ENCODE measurements around the gene ZBTB49. TPM values are rescaled to one million over a fixed set of nuclear protein-coding genes. Genes with fewer than 3 reads are reported as not detected.

Gene ZBTB49
- total and polyA plus RNA-seq, 2 of the 4 experiments (the other 2 are of a cell fraction), result 3.2 to 4.8 TPM

DNA sequence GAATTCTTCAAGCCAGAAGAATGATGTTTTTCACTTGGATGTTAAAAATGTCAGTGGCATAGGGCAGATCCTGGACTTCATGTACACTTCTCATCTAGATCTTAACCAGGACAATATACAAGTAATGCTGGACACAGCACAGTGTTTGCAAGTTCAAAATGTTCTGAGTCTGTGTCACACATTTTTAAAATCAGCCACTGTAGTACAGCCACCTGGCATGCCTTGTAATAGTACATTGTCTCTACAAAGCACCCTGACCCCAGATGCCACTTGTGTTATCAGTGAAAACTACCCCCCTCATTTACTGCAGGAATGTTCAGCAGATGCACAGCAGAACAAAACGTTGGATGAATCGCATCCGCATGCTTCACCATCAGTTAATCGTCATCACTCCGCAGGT lies 11.9 kb downstream of the ZBTB49 start:
- no CpG with 5 or more reads among the region's 5 CpGs for WGBS, 2 experiments (ENCODE audit: extremely low coverage in 2 of 2, insufficient read length in 1 of 2)
- Histone ChIP-seq H3K9ac (ENCODE audit: low read depth, low read length) (no peak overlapping the region), H3K27me3 (ENCODE audit: control insufficient read depth, insufficient read depth, low read length) (no peaks in the 10 kb centered on the region), H2BK5ac (ENCODE audit: low read depth, low read length, poor library complexity, severe bottlenecking) (no peak overlapping the region), H3K36me3 (ENCODE audit: control insufficient read depth, insufficient read depth, low read length) (peaks cover 21% of the 10 kb centered on the region), H4K8ac (ENCODE audit: low read depth in 2 of 2, low read length in 2 of 2) (no peak overlapping the region), H2BK15ac (ENCODE audit: low read depth, low read length) (no peak overlapping the region), H2AK5ac (ENCODE audit: low read depth, low read length) (no peak overlapping the region), H4K91ac (ENCODE audit: insufficient read depth, low read depth, low read length) (no peak overlapping the region), H4K5ac (ENCODE audit: low read depth, low read length) (no peak overlapping the region), H3K4me3 (ENCODE audit: insufficient read depth, low read depth, low read length) (no peak overlapping the region), H3K27ac (ENCODE audit: insufficient read depth, low read length) (no peak overlapping the region), H3K4me2 (ENCODE audit: low read depth, low read length) (no peak overlapping the region), H3K56ac (ENCODE audit: extremely low read depth, insufficient read depth, low read length) (no peak overlapping the region), H3K14ac (replicated peaks; ENCODE audit: low read depth, low read length) (no peak overlapping the region), H2BK20ac (ENCODE audit: low read depth, low read length) (no peak overlapping the region), H2AK9ac (replicated peaks; ENCODE audit: low read depth, low read length, poor library complexity) (no peak overlapping the region), H3K18ac (ENCODE audit: low read depth, low read length) (no peak overlapping the region), H2BK120ac (ENCODE audit: low read depth, low read length) (no peak overlapping the region), H3K4ac (ENCODE audit: low read depth, low read length) (no peak overlapping the region), H3K79me1 (ENCODE audit: low read depth in 1 of 2, low read length in 2 of 2) (peaks cover 21 to 46% of the 10 kb centered on the region in 2 experiments), H4K20me1 (ENCODE audit: insufficient read depth, low read length) (peaks cover 6% of the 10 kb centered on the region), H3K4me1 (ENCODE audit: control insufficient read depth, insufficient read depth, low read length) (no peaks in the 10 kb centered on the region), H3K23ac (ENCODE audit: low read depth, low read length) (no peak overlapping the region), H3K9me3 (ENCODE audit: control insufficient read depth, insufficient read depth, low read length) (no peaks in the 10 kb centered on the region), H2AFZ (replicated peaks; ENCODE audit: low read length, poor library complexity) (no peak overlapping the region), H3K9me1 (ENCODE audit: insufficient read depth, low read length) (peaks cover 14% of the 10 kb centered on the region; the same call in 1 of the 2 replicates)
- ATAC-seq (ENCODE audit: low read depth) (no peak), DNase-seq (no peak)
- TF ChIP-seq FOS (IDR thresholded peaks at IDR 0.05; ENCODE audit: low read depth, low read length) (no peak), CTCF (conservative IDR thresholded peaks at IDR 0.05; ENCODE audit: low read depth, low read length) (no peak), SMC3 (IDR thresholded peaks at IDR 0.05; ENCODE audit: low read depth, low read length) (no peak), MAFK (IDR thresholded peaks at IDR 0.05; ENCODE audit: low read depth, low read length) (no peak), RCOR1 (IDR thresholded peaks at IDR 0.05; ENCODE audit: insufficient replicate concordance, low read length) (no peak)
- CTCF ChIA-PET, result no interaction called here
- intact Hi-C loops (cut with micrococcal nuclease) (no loop called here), dilution Hi-C loops (cut with HindIII; ENCODE audit: low sequenced_read_pairs, unreplicated experiment) (no loop called here), in situ Hi-C loops (cut with MboI; ENCODE audit: low sequenced_read_pairs) (no loop called here)
- POLR2A ChIA-PET (ENCODE audit: unreplicated experiment), result no interaction called here
- no TSS peak for BruUV-seq (replicated peaks)

Data from IMR-90 (cell line).